Measurements from ENCODE around the gene POU5F1. TPM values are rescaled to one million over a fixed set of nuclear protein-coding genes. Genes with fewer than 3 reads are reported as not detected.

POU5F1 gene
- total RNA-seq, 4 donors from 2014 or later = 1.2 to 9.8 TPM; not detected in 2

DNA sequence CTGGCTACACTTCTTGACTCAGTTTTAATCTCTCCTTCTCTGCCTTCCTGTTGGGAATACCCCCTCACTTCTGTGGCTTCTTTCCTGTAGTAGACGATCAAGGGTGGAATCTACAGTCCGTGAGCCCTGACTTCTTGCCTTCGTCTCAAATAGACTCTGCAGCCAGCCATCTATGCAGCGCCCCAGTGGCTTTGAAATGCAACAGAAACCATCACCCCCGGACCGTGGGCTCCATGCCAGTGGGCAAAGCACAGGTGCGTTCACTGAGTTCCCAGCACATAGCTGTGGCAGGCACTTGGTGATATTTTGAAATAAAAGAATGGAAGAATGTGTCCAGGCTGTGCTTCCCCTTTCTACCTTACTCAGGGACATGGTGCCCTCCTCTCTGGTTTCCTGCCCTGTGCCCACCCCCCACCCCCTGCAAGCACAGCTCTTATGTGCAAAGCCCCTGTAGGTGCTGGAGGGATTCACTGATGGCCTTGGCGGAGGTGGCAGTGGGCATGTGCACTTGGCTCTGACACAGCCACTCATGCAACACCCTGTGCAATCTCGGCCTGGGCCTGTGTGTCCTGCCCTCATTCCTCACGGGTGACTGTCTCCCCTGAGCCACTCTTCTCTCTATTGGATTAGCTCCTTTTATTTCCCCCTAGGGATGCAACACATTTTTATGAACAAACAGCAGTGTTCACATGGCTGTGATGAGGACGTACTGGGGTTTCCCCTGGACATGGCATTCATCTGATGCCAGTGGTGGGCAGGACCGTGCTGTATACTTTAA is 44.7 kb downstream of the POU5F1 start:
- no peaks in the 10 kb centered on the region for H3K36me3 ChIP-seq
- no peak for DNase-seq (ENCODE audit: low spot score in 2 of 2)
- 64 to 70% methylated on average over 12 of the region's 12 CpGs for WGBS, 2 donors
- no peaks in the 10 kb centered on the region for H3K9me3 ChIP-seq
- H3K4me1 ChIP-seq = peaks cover 0 to 21% (median 0%) of the 10 kb centered on the region in 4 donors
- TF ChIP-seq POLR2A (IDR thresholded peaks at IDR 0.05) = no peak
- TF ChIP-seq EP300 (IDR thresholded peaks at IDR 0.05) = no peak
- no peak for TF ChIP-seq CTCF (IDR thresholded peaks at IDR 0.05)
- H3K27ac ChIP-seq = no peak overlapping the region
- H3K4me3 ChIP-seq = no peak overlapping the region
- no peaks in the 10 kb centered on the region for H3K27me3 ChIP-seq

DNA sequence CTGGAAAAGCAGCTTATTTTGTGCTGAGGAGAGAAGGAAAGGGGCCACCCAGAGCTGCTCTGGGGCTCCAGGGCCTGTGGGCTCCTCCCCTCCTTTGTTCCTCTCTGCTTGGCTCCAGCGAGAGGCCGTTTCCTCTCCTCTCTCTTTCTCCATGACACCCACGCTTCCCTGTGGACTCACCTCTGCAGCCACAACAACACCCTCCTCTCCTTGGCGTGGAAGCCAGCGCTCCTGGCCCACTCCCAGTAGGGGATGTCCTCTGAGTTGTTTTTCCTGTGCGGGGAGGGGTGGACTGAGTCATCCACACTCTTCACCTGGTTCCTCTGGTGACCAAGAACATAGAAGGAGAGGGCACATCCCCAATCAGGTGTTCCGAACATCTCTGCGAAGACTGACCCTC is 45.3 kb downstream of the POU5F1 start:
- WGBS, 2 donors = 46 to 54% methylated on average over 8 of the region's 8 CpGs

GRCh38 chr6:31122791-31123706 is 47.4 kb downstream of the POU5F1 start:
- Histone ChIP-seq H3K4me1 (peaks cover 0 to 22% (median 0%) of the 10 kb centered on the region in 4 donors), H3K9me3 (no peaks in the 10 kb centered on the region), H3K27ac (no peak overlapping the region), H3K27me3 (no peaks in the 10 kb centered on the region), H3K36me3 (no peaks in the 10 kb centered on the region), H3K4me3 (no peak overlapping the region)
- no peak for TF ChIP-seq EP300 (IDR thresholded peaks at IDR 0.05)
- no peak for TF ChIP-seq CTCF (IDR thresholded peaks at IDR 0.05)
- TF ChIP-seq POLR2A (IDR thresholded peaks at IDR 0.05) = no peak
- DNase-seq (ENCODE audit: low spot score in 2 of 2) = peak in 1 of 2 donors; percentile 51
- WGBS, 2 donors = 24 to 42% methylated on average over 15 to 16 of the region's 16 CpGs

More for the DNA sequence above, 45.3 kb downstream of the POU5F1 start:
- H3K9me3 ChIP-seq = no peaks in the 10 kb centered on the region
- DNase-seq (ENCODE audit: low spot score in 2 of 2) = no peak
- H3K4me1 ChIP-seq = peaks cover 0 to 21% (median 0%) of the 10 kb centered on the region in 4 donors
- no peaks in the 10 kb centered on the region for H3K36me3 ChIP-seq
- TF ChIP-seq POLR2A (IDR thresholded peaks at IDR 0.05) (no peak), CTCF (IDR thresholded peaks at IDR 0.05) (no peak), EP300 (IDR thresholded peaks at IDR 0.05) (no peak)
- H3K27me3 ChIP-seq = no peaks in the 10 kb centered on the region
- no peak overlapping the region for H3K4me3 ChIP-seq
- peak overlapping the region in 1 of 4 donors; percentile 41 for H3K27ac ChIP-seq

DNA sequence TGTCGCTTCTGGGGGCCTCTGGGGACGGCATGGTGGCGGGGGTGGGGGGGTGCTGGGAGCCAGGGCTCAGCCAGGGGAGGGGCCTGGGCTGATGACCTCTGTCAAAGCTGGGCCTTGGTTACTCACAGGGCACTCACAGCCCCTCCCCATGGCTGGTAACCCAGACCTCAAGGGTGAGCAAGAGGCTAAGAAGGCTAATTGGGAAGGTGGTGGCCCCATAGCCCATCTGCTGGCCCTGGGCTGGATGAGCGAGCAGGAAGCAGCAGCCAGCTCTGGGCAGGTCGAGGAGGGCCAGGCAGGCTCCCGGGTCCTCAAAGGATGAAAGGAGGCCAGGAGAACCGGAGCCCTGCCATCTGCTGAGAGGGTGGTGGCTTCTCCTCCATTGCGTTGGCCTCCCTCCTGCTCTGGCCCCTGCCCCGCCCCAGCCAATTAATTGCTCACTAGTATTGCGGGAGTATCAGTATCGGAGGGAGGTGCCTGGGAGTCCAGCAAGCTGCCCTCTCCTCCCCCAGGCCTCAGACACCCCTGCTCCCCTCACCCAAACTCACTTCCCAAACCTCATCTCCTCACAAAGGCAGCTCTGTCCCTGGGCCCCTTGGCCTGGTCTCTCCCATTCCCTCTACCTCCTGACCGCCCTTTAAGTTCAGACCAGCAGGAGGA is 49.2 kb downstream of the POU5F1 start:
- no peaks in the 10 kb centered on the region for H3K36me3 ChIP-seq
- no peaks in the 10 kb centered on the region for H3K27me3 ChIP-seq
- no peak overlapping the region for H3K4me3 ChIP-seq
- H3K27ac ChIP-seq = no peak overlapping the region
- peaks cover 0 to 37% (median 0%) of the 10 kb centered on the region in 4 donors for H3K4me1 ChIP-seq
- WGBS, 2 donors = 81 to 87% methylated on average over 9 to 12 of the region's 12 CpGs
- H3K9me3 ChIP-seq = no peaks in the 10 kb centered on the region
- no peak for TF ChIP-seq CTCF (IDR thresholded peaks at IDR 0.05)
- no peak for TF ChIP-seq POLR2A (IDR thresholded peaks at IDR 0.05)
- TF ChIP-seq EP300 (IDR thresholded peaks at IDR 0.05) = no peak
- DNase-seq (ENCODE audit: low spot score in 2 of 2) = no peak

Measured in tibial nerve (tissue), 4 donors.